ENCODE results near the gene DNAH9.

DNAH9 gene

DNA sequence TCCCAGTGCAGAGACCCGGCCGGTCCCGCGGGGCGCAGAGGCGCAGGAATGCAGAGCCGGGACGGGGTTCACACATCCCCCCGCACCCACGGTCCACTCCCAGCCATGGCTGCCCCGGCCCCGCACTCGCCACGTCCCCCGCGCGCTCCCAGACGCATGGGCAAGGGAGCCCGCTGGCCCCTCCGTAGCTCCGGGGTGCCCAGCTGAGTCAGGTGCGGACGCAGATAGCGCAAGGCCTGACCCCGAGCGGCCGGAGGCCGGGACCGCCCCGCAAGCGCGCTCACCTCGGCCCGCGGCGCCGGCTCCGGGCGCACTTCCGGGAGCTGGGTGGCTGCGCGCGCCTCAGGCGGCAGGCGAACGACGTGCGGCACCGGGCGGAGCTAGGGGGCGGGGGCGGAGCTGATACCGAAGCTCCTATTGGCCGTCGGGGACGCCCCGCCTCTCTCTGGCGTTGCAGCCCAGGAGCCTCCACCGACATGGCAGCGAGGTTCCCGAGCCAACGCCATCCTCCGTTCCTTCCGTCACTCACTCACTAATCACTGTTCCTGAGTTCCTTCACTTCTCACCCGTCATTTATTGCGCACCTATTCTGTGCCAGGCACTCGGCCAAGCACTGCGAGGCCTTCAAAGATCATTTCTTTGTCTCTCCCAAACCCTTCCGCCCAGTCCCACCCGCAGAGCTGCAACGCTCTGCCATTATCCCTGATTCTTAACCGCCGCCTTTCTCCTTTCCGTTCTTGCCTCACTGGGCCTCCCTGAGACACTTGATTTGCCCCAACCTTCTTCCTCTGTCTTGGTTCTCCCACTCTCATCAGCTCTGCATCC, 399.1 kb downstream of the DNAH9 start, which contains the start of gene ZNF18:
ZNF18 (minus strand) TSS at position 329 of the 825 bp plus-strand sequence. CDS start 4,646 bp downstream, outside the sequence.
- Histone ChIP-seq H3K9me2 (replicated peaks; ENCODE audit: control insufficient read depth, low read length) (no peaks in the 10 kb centered on the region), H3K27me3 (ENCODE audit: control insufficient read depth, low read length) (no peaks in the 10 kb centered on the region), H3K27ac (ENCODE audit: low read depth, low read length) (peak within 1 kb of the TSS; percentile 49), H3K79me2 (ENCODE audit: control insufficient read depth, low read length) (peaks cover 15% of the 10 kb centered on the region), H4K20me1 (ENCODE audit: control insufficient read depth, insufficient read depth, low read depth, low read length) (no peaks in the 10 kb centered on the region), H3K4me1 (ENCODE audit: control insufficient read depth, low read length) (peaks cover 16% of the 10 kb centered on the region), H3K9me3 (ENCODE audit: control insufficient read depth, insufficient read depth, low read length) (no peaks in the 10 kb centered on the region), H3K36me3 (ENCODE audit: control insufficient read depth, low read length) (peaks cover 4% of the 10 kb centered on the region), H3F3A (ENCODE audit: control insufficient read depth, insufficient read depth) (no peaks in the 10 kb centered on the region), H3K4me3 (ENCODE audit: low read length) (peak within 1 kb of the TSS; percentile 100), H3K4me2 (ENCODE audit: low read length) (peak within 1 kb of the TSS; percentile 84)
- TF ChIP-seq, protein P1, sequence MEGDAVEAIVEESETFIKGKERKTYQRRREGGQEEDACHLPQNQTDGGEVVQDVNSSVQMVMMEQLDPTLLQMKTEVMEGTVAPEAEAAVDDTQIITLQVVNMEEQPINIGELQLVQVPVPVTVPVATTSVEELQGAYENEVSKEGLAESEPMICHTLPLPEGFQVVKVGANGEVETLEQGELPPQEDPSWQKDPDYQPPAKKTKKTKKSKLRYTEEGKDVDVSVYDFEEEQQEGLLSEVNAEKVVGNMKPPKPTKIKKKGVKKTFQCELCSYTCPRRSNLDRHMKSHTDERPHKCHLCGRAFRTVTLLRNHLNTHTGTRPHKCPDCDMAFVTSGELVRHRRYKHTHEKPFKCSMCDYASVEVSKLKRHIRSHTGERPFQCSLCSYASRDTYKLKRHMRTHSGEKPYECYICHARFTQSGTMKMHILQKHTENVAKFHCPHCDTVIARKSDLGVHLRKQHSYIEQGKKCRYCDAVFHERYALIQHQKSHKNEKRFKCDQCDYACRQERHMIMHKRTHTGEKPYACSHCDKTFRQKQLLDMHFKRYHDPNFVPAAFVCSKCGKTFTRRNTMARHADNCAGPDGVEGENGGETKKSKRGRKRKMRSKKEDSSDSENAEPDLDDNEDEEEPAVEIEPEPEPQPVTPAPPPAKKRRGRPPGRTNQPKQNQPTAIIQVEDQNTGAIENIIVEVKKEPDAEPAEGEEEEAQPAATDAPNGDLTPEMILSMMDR (IDR thresholded peaks at IDR 0.05; ENCODE audit: low read depth, low read length, poor library complexity, severe bottlenecking): no peak
- TF ChIP-seq EZH2phosphoT487 (IDR thresholded peaks at IDR 0.05; ENCODE audit: borderline replicate concordance, low read length): no peak

DNA sequence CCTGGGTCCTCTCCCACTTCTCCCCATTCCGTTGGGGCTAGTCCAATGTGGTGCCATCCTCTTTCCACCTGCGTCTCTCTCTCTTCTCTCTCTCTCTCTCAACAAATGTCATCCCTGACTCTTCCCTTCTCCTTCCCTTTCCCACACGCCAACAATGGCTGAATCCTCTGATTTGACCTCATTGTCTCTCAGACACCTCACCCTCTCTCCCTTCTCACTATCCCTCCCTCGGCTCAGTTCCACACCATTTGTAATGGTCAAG, 399.6 kb downstream of the DNAH9 start:
- no peak for TF ChIP-seq EZH2phosphoT487 (IDR thresholded peaks at IDR 0.05; ENCODE audit: borderline replicate concordance, low read length)
- TF ChIP-seq, protein P1 (IDR thresholded peaks at IDR 0.05; ENCODE audit: low read depth, low read length, poor library complexity, severe bottlenecking): no peak
- Histone ChIP-seq H3K27me3 (ENCODE audit: control insufficient read depth, low read length) (0 out of 2 replicates have a peak, but pooled peaks cover 3% of the 10 kb centered on the region), H3K4me2 (ENCODE audit: low read length) (peak overlapping the region; percentile 84), H3K36me3 (ENCODE audit: control insufficient read depth, low read length) (no peaks in the 10 kb centered on the region; the same call in 1 of the 2 replicates), H3K4me1 (ENCODE audit: control insufficient read depth, low read length) (peaks cover 16% of the 10 kb centered on the region), H3K9me3 (ENCODE audit: control insufficient read depth, insufficient read depth, low read length) (no peaks in the 10 kb centered on the region), H3K4me3 (ENCODE audit: low read length) (peak overlapping the region; percentile 100), H3K27ac (ENCODE audit: low read depth, low read length) (no peak overlapping the region), H4K20me1 (ENCODE audit: control insufficient read depth, insufficient read depth, low read depth, low read length) (no peaks in the 10 kb centered on the region), H3K79me2 (ENCODE audit: control insufficient read depth, low read length) (peaks cover 15% of the 10 kb centered on the region), H3K9me2 (replicated peaks; ENCODE audit: control insufficient read depth, low read length) (no peaks in the 10 kb centered on the region), H3F3A (ENCODE audit: control insufficient read depth, insufficient read depth) (no peaks in the 10 kb centered on the region)

DNA sequence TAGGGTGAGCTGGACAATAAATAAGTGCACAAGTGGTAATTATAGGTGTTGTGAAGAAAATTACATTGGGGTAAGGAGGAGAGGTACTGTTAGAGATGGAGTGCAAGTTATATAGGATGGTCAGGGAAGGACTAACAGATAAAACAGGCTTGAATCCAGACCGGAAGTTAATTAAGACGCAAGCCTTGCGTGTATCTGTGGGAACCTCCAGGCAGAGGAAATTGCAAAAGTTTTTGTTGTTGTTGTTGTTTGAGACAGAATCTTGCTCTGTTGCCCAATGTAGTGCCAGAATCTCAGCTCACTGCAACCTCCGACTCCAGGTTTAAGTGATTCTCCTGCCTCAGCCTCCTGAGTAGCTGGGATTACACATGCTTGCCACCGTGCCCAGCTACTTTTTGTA, 401.4 kb downstream of the DNAH9 start:
- H3K79me2 ChIP-seq (ENCODE audit: control insufficient read depth, low read length): peaks cover 15% of the 10 kb centered on the region
- H3K36me3 ChIP-seq (ENCODE audit: control insufficient read depth, low read length): no peaks in the 10 kb centered on the region; the same call in 1 of the 2 replicates
- H4K20me1 ChIP-seq (ENCODE audit: control insufficient read depth, insufficient read depth, low read depth, low read length): no peaks in the 10 kb centered on the region
- H3K4me3 ChIP-seq (ENCODE audit: low read length): no peak overlapping the region
- no peaks in the 10 kb centered on the region for H3F3A ChIP-seq (ENCODE audit: control insufficient read depth, insufficient read depth)
- 0 out of 2 replicates have a peak, but pooled peaks cover 3% of the 10 kb centered on the region for H3K27me3 ChIP-seq (ENCODE audit: control insufficient read depth, low read length)
- no peaks in the 10 kb centered on the region for H3K9me2 ChIP-seq (replicated peaks; ENCODE audit: control insufficient read depth, low read length)
- H3K27ac ChIP-seq (ENCODE audit: low read depth, low read length): no peak overlapping the region
- H3K4me1 ChIP-seq (ENCODE audit: control insufficient read depth, low read length): peaks cover 16% of the 10 kb centered on the region
- no peaks in the 10 kb centered on the region for H3K9me3 ChIP-seq (ENCODE audit: control insufficient read depth, insufficient read depth, low read length)
- H3K4me2 ChIP-seq (ENCODE audit: low read length): no peak overlapping the region
- TF ChIP-seq, protein P1 (IDR thresholded peaks at IDR 0.05; ENCODE audit: low read depth, low read length, poor library complexity, severe bottlenecking): no peak
- no peak for TF ChIP-seq EZH2phosphoT487 (IDR thresholded peaks at IDR 0.05; ENCODE audit: borderline replicate concordance, low read length)

Measured in DOHH2 (cell line).